NCI-H1930 (cell line): ENCODE measurements around the gene OLFM3.

ENCODE experiments used
- DNase-seq, 2 experiments: peaks; one replicate each; lab custom pipeline; 2025; lab: John Stamatoyannopoulos, UW

OLFM3 gene

GRCh38 chr1:101996825-101997465 lies at the start of gene OLFM3:
OLFM3 (minus strand) TSS chr1:101996926.
- DNase-seq: peak in 1 of 2 experiments; percentile 7

- no peak for DNase-seq
Observed at GRCh38 chr1:102045752-102046151, 49.0 kb upstream of the OLFM3 start.

GRCh38 chr1:102032534-102032933 lies 35.8 kb upstream of the OLFM3 start:
- no peak for DNase-seq

GRCh38 chr1:102019530-102019929 lies 22.8 kb upstream of the OLFM3 start:
- DNase-seq: no peak

GRCh38 chr1:102015728-102016127 lies 19.0 kb upstream of the OLFM3 start:
- no peak for DNase-seq

- no peak for DNase-seq
Observed at GRCh38 chr1:102002057-102002456, 5.3 kb upstream of the OLFM3 start.

- no peak for DNase-seq
Observed at GRCh38 chr1:101995984-101996745, 561 bp downstream of the OLFM3 start.

GRCh38 chr1:101993710-101994109 lies 3.0 kb downstream of the OLFM3 start:
- DNase-seq: no peak

- DNase-seq: no peak
Observed at GRCh38 chr1:101992821-101993575, 3.7 kb downstream of the OLFM3 start.

- DNase-seq: no peak
Observed at GRCh38 chr1:101980974-101981373, 15.8 kb downstream of the OLFM3 start.

- DNase-seq: no peak
Observed at GRCh38 chr1:101977266-101977665, 19.5 kb downstream of the OLFM3 start.

- no peak for DNase-seq
Observed at GRCh38 chr1:101976161-101976560, 20.6 kb downstream of the OLFM3 start.

- DNase-seq: no peak
Observed at GRCh38 chr1:101975371-101975770, 21.4 kb downstream of the OLFM3 start.

- no peak for DNase-seq
Observed at GRCh38 chr1:101974599-101975274, 22.0 kb downstream of the OLFM3 start.

- no peak for DNase-seq
Observed at GRCh38 chr1:101971304-101971703, 25.4 kb downstream of the OLFM3 start.

- DNase-seq: no peak
Observed at GRCh38 chr1:101967871-101968270, 28.9 kb downstream of the OLFM3 start.

- no peak for DNase-seq
Observed at GRCh38 chr1:101965341-101965740, 31.4 kb downstream of the OLFM3 start.

- DNase-seq: no peak
Observed at GRCh38 chr1:101964708-101965107, 32.0 kb downstream of the OLFM3 start.

GRCh38 chr1:101960142-101960541 lies 36.6 kb downstream of the OLFM3 start:
- DNase-seq: no peak

- no peak for DNase-seq
Observed at GRCh38 chr1:101959456-101959855, 37.3 kb downstream of the OLFM3 start.

GRCh38 chr1:101957771-101958170 lies 39.0 kb downstream of the OLFM3 start:
- DNase-seq: no peak

GRCh38 chr1:101953623-101954022 lies 43.1 kb downstream of the OLFM3 start:
- no peak for DNase-seq
